Brain microvascular endothelial cell (primary cell): ENCODE results near the gene IL6ST.

ENCODE experiments used
- DNase-seq: peaks from one replicate; pipeline ENCODE4 v3.0.0-alpha.2; 2020
- H3K27ac ChIP-seq: fragments of 250-450 bp; sonication (Bioruptor Pico); 2 replicates; pipeline ENCODE4 v1.5.1; 2020; ENCODE audit warnings: mild to moderate bottlenecking, moderate library complexity
- H3K27me3 ChIP-seq: fragments of 250-450 bp; sonication (Bioruptor Pico); replicated peaks from 2 replicates; pipeline ENCODE4 v1.5.1; 2020; ENCODE audit warnings: mild to moderate bottlenecking
- H3K36me3 ChIP-seq: fragments of 250-450 bp; sonication (Bioruptor Pico); replicated peaks from 2 replicates; pipeline ENCODE4 v1.5.1; 2020; ENCODE audit warnings: mild to moderate bottlenecking
- H3K4me3 ChIP-seq: 2 replicates; pipeline ENCODE4 v1.5.1; 2011; ENCODE audit warnings: low read depth, mild to moderate bottlenecking, control low read depth, low read length, moderate library complexity
- in situ Hi-C: cut with HindIII; loops from 2 replicates; pipeline ENCODE4 v1.10.0; 2017; ENCODE audit warnings: low sequenced_read_pairs, low pct_ligation_motif_present
- TF ChIP-seq, protein P1 (sequence below): IDR thresholded peaks from 2 replicates; pipeline ENCODE4 v1.5.1; 2011; ENCODE audit warnings: low read depth, mild to moderate bottlenecking, moderate library complexity, low read length, control low read depth, inconsistent platforms; ENCODE audit errors: missing control alignments

IL6ST gene

DNA sequence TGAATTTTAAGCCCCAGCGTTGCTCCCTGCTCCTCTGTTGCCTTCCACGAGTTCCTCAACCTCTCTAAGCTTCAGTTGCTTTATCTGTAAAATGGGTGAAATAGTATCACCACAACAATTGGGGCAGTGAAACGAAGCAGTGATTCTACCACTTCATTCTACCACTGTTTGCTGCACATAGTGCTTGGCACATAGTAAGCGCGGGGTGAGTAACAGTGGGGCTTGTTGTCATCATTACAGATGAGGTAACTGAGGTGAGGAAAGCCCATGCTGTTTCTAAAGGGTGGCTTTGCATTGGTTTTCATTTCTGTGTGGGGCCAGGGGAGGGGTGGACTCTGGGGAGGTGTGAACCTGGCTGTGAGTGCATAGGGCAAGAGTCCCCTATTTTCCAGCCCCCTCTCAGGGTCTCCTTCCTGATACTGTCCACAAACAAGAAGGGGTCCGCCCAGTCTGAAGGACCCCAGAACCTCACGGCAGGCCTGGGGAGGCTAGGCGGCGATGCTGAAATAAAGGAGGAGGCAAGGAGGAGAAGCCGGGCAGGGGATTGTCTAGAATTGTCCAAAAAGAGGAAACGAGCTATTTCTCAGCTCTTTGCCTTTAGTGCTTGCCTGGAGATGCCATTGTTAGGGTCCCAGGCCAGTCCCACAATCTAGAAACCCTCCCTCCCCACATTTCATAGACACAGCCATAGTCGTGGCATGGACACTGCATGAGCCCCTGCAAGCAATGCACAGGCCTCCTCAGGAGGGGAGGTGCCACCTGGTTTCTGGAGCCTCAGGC, 65.6 kb downstream of the IL6ST start:
- Histone ChIP-seq H3K27ac (no peak overlapping the region), H3K4me3 (no peak overlapping the region), H3K27me3 (no peaks in the 10 kb centered on the region), H3K36me3 (no peaks in the 10 kb centered on the region)
- no peak for DNase-seq
- in situ Hi-C loops: no loop called here
- TF ChIP-seq, protein P1, sequence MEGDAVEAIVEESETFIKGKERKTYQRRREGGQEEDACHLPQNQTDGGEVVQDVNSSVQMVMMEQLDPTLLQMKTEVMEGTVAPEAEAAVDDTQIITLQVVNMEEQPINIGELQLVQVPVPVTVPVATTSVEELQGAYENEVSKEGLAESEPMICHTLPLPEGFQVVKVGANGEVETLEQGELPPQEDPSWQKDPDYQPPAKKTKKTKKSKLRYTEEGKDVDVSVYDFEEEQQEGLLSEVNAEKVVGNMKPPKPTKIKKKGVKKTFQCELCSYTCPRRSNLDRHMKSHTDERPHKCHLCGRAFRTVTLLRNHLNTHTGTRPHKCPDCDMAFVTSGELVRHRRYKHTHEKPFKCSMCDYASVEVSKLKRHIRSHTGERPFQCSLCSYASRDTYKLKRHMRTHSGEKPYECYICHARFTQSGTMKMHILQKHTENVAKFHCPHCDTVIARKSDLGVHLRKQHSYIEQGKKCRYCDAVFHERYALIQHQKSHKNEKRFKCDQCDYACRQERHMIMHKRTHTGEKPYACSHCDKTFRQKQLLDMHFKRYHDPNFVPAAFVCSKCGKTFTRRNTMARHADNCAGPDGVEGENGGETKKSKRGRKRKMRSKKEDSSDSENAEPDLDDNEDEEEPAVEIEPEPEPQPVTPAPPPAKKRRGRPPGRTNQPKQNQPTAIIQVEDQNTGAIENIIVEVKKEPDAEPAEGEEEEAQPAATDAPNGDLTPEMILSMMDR: no peak

DNA sequence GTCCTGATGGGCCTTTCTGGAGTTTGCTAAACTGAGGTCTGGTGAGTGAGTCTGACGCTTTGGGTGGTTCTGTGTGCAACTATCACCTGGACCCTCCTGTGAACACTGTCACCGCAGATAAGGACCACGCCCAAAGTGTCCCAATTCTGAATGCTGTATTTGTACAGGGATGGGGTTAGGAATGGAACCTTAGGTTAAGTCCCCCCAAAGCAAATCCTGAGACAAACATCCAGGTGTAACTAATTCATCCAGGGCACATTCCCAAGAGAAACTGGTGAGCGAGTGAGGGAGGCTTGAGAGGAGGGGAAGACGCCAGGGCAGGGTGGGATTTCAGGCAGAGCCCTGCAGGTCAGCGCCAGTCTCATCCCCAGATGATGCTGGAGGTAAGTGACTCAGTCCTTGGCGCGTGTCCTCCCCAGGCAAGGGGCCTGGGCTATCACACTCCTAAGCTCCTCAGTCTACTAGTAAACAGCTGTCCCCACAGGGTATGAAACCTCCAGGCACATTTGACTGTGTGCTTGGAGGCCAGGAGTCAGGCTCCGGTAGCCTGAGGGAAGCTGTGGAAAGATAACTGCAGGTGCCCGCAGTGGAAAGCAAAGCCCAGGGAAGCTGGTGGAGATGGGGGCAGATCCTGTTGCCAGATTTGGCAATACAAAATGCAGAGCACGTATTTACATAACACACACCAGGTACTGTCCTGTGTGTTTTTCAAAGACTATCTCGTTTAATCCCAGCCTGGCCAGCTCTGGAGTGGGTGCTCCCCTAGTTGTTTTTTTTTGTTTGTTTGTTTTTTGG, 66.7 kb downstream of the IL6ST start:
- TF ChIP-seq, protein P1: no peak
- in situ Hi-C loops: no loop called here
- H3K36me3 ChIP-seq: no peaks in the 10 kb centered on the region
- H3K27me3 ChIP-seq: no peaks in the 10 kb centered on the region
- H3K4me3 ChIP-seq: no peak overlapping the region
- H3K27ac ChIP-seq: no peak overlapping the region
- no peak for DNase-seq

DNA sequence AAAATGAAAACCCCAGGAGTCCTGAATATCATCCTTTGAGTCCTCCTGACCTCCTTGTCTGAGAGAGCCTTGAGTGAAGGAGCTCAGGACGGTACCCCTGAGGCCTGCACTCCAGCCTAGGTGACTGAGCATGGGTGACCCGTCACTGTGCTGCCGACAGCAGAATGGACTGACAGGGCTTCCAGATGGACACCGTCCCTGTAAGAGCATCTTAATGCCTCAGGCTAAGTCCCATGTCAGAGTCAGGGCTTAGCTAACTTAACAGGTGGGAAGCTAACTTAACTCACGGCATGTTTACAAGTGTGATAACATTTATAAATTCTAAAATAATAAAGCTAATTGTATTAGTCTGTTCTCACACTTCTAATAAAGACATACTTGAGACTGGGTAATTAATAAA, 68.3 kb downstream of the IL6ST start:
- in situ Hi-C loops: no loop called here
- no peak for DNase-seq
- no peak overlapping the region for H3K27ac ChIP-seq
- no peak overlapping the region for H3K4me3 ChIP-seq
- TF ChIP-seq, protein P1: no peak
- H3K27me3 ChIP-seq: no peaks in the 10 kb centered on the region
- H3K36me3 ChIP-seq: no peaks in the 10 kb centered on the region

DNA sequence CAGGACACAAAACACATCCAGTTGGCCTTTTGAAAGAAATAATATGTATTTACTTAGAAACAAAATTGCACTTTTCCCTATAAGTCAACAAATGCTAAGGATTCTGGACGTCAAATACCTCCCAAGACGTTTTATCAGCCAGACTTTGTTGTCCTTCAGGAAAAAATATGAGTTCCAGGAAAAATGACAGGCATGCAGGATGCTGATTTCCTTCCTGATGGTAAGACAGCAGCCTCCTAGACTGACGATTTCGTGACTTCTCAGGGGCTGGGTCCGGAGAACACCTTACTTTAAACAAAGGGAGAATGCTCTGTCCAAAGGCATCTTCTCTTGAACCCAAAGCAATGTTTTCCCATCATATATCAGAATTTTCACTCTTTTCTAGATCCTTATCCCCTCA, 69.1 kb downstream of the IL6ST start:
- H3K36me3 ChIP-seq: no peaks in the 10 kb centered on the region
- no peak overlapping the region for H3K27ac ChIP-seq
- no peaks in the 10 kb centered on the region for H3K27me3 ChIP-seq
- no peak for DNase-seq
- H3K4me3 ChIP-seq: no peak overlapping the region
- in situ Hi-C loops: no loop called here
- TF ChIP-seq, protein P1: no peak

DNA sequence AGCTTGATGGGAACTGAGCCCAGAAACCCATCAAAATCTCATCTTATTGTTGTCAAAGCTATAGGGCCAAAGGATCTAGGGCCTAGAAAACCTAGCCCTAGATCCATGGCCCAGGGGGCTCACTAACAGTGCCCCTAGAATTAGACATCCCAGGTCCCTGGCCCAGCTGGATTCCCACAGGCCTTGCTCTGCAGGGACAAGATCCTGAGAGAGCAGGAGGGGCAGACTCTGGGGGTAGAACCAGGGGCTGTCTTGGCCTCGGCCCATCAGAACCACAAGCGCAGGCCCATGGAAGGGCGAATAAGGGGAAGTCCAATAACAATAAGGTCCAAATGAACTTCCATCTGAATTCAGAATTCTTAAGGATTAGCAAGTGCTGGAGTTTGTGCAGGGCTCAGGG, 69.6 kb downstream of the IL6ST start:
- no peak for DNase-seq
- TF ChIP-seq, protein P1: no peak
- in situ Hi-C loops: no loop called here

More for the DNA sequence above, 69.6 kb downstream of the IL6ST start:
- no peak overlapping the region for H3K4me3 ChIP-seq
- H3K36me3 ChIP-seq: no peaks in the 10 kb centered on the region
- no peaks in the 10 kb centered on the region for H3K27me3 ChIP-seq
- H3K27ac ChIP-seq: no peak overlapping the region
